ENCODE results near the gene REM1. TPM values are rescaled to one million over a fixed set of nuclear protein-coding genes. Genes with fewer than 3 reads are reported as not detected.

The REM1 gene
- total RNA-seq, 1 experiment from 2014 or later = not detected

DNA sequence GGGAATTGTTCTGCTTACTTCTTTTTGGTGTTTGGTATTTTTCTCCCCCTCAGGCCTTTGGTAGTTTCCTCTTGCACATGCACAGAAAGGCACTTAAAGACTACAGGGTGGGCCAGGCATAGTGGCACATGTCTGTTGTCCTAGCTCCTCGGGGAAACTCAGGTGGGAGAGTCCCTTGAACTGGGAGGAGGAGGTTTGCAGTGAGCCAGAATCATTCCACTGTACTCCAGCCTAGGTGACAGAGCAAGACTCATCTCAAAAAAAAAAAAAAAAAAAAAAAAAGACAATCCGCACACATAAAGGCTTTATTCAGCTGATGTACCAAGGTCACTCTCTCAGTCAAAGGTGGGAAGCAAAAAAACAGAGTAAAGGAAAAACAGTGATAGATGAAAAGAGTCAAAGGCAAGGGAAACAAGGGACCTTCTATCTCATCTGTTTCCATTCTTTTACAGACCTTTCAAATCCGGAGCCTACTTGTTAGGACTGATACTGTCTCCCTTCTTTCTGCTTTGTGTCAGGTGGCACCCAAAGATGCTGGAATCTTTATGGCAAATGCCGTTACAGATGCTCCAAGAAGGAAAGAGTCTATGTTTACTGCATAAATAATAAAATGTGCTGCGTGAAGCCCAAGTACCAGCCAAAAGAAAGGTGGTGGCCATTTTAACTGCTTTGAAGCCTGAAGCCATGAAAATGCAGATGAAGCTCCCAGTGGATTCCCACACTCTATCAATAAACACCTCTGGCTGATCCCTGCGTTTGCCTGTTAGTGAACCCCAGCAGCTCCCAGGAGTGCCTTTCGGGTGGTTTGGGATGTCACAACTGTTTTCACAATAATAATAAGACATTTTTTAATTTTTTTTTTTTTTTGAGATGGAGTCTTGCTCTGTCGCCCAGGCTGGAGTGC lies 25.3 kb upstream of the REM1 start:
- Histone ChIP-seq H2AFZ (ENCODE audit: low read depth, low read length, poor library complexity, severe bottlenecking) (no peak overlapping the region), H3K9me2 (ENCODE audit: insufficient read depth) (no peaks in the 10 kb centered on the region), H3K9me3 (ENCODE audit: control insufficient read depth in 1 of 2, insufficient read depth in 1 of 2, low read depth in 1 of 2, low read length in 2 of 2) (no peaks in the 10 kb centered on the region), H3K79me2 (ENCODE audit: insufficient read depth, low read length) (no peaks in the 10 kb centered on the region), H3K4me3 (replicated peaks in 1 of 2; ENCODE audit: low read depth in 1 of 2, low read length in 2 of 2) (no peak overlapping the region), H4K20me1 (ENCODE audit: insufficient read depth) (no peaks in the 10 kb centered on the region), H3K9ac (ENCODE audit: low read length) (no peak overlapping the region), H3K4me2 (ENCODE audit: low read length) (no peak overlapping the region), H3K27me3 (ENCODE audit: insufficient read depth, low read length) (no peaks in the 10 kb centered on the region), H3K36me3 (ENCODE audit: control insufficient read depth in 1 of 2, insufficient read depth in 2 of 2, low read length in 2 of 2) (no peaks in the 10 kb centered on the region), H3K4me1 (ENCODE audit: control insufficient read depth in 1 of 2, insufficient read depth in 2 of 2, low read length in 2 of 2) (no peaks in the 10 kb centered on the region), H3K27ac (ENCODE audit: low read depth, low read length) (no peak overlapping the region)
- no TSS peak for BruUV-seq (replicated peaks)
- CTCF ChIA-PET = interaction anchor here (1.5 to 2.2 kb wide), 2 partner anchors 9 to 37 kb away, joined by 4 to 10 read pairs; partner anchors contain the start of gene DEFB123
- DNase-seq (ENCODE audit: low read depth, low spot score) (no peak), ATAC-seq (no peak)
- POLR2A ChIA-PET = no interaction called here
- RAD21 ChIA-PET (ENCODE audit: low non-redundant PET in 1 of 2, low total read pairs in 2 of 2, uncharacterized antibody in 2 of 2, unreplicated experiment in 2 of 2) = no interaction called here
- intact Hi-C loops (cut with micrococcal nuclease) = loop anchor here (5.0 kb wide), 1 partner anchor 163 kb away; no protein-coding TSS in a partner anchor
- TF ChIP-seq JUND (IDR thresholded peaks at IDR 0.05) = no peak
- no peak for TF ChIP-seq TCF7L2 (IDR thresholded peaks at IDR 0.05; ENCODE audit: borderline replicate concordance, extremely low read depth, insufficient read depth, insufficient read length)
- no peak for TF ChIP-seq SP1 (IDR thresholded peaks at IDR 0.05; ENCODE audit: low read depth)
- no peak for TF ChIP-seq RAD21 (IDR thresholded peaks at IDR 0.05; ENCODE audit: low read depth)
- no peak for TF ChIP-seq ZNF274 (IDR thresholded peaks at IDR 0.05; ENCODE audit: low read depth, low read length)
- TF ChIP-seq, protein P1, sequence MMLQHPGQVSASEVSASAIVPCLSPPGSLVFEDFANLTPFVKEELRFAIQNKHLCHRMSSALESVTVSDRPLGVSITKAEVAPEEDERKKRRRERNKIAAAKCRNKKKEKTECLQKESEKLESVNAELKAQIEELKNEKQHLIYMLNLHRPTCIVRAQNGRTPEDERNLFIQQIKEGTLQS (IDR thresholded peaks at IDR 0.05) = no peak
- no peak for TF ChIP-seq YY1 (IDR thresholded peaks at IDR 0.05; ENCODE audit: extremely low read depth, insufficient replicate concordance, low read depth, low read length)
- no peak for TF ChIP-seq SIN3A (IDR thresholded peaks at IDR 0.05; ENCODE audit: low read depth)
- TF ChIP-seq, protein P2, sequence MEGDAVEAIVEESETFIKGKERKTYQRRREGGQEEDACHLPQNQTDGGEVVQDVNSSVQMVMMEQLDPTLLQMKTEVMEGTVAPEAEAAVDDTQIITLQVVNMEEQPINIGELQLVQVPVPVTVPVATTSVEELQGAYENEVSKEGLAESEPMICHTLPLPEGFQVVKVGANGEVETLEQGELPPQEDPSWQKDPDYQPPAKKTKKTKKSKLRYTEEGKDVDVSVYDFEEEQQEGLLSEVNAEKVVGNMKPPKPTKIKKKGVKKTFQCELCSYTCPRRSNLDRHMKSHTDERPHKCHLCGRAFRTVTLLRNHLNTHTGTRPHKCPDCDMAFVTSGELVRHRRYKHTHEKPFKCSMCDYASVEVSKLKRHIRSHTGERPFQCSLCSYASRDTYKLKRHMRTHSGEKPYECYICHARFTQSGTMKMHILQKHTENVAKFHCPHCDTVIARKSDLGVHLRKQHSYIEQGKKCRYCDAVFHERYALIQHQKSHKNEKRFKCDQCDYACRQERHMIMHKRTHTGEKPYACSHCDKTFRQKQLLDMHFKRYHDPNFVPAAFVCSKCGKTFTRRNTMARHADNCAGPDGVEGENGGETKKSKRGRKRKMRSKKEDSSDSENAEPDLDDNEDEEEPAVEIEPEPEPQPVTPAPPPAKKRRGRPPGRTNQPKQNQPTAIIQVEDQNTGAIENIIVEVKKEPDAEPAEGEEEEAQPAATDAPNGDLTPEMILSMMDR (IDR thresholded peaks at IDR 0.05 in 2 of 3, conservative IDR thresholded peaks at IDR 0.05 in 1 of 3; ENCODE audit: borderline replicate concordance in 1 of 3, insufficient read depth in 1 of 3, low read depth in 2 of 3, low read length in 2 of 3) = no peak
- TF ChIP-seq POLR2AphosphoS5 (IDR thresholded peaks at IDR 0.05; ENCODE audit: low read depth, low read length) = no peak
- TF ChIP-seq POLR2A (IDR thresholded peaks at IDR 0.05; ENCODE audit: borderline replicate concordance, extremely low read depth, insufficient read depth, insufficient read length) = no peak
- TF ChIP-seq EGR1 (IDR thresholded peaks at IDR 0.05; ENCODE audit: low read depth) = no peak
- TF ChIP-seq, protein P3, sequence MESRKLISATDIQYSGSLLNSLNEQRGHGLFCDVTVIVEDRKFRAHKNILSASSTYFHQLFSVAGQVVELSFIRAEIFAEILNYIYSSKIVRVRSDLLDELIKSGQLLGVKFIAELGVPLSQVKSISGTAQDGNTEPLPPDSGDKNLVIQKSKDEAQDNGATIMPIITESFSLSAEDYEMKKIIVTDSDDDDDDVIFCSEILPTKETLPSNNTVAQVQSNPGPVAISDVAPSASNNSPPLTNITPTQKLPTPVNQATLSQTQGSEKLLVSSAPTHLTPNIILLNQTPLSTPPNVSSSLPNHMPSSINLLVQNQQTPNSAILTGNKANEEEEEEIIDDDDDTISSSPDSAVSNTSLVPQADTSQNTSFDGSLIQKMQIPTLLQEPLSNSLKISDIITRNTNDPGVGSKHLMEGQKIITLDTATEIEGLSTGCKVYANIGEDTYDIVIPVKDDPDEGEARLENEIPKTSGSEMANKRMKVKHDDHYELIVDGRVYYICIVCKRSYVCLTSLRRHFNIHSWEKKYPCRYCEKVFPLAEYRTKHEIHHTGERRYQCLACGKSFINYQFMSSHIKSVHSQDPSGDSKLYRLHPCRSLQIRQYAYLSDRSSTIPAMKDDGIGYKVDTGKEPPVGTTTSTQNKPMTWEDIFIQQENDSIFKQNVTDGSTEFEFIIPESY (IDR thresholded peaks at IDR 0.05; ENCODE audit: extremely low read depth, insufficient replicate concordance, low read length) = no peak
